IPS-18a (cell line): ENCODE data around the gene NMT1.
"Not testable (repeated sequence)": the region's sequence is repeated elsewhere in the genome, so short reads cannot be mapped to it uniquely, and the experiment has no call there.

Source experiments
- H3K27ac ChIP-seq: one replicate; pipeline ENCODE4 v1.5.1; 2013; ENCODE audit warnings: low read length
- H3K27me3 ChIP-seq: one replicate; pipeline ENCODE4 v1.6.1; 2013; ENCODE audit warnings: mild to moderate bottlenecking, low read length; ENCODE audit not compliant: control insufficient read depth, insufficient read depth
- H3K36me3 ChIP-seq: one replicate; pipeline ENCODE4 v1.6.1; 2013; ENCODE audit warnings: low read depth, low read length; ENCODE audit not compliant: control insufficient read depth
- H3K4me1 ChIP-seq: one replicate; pipeline ENCODE4 v1.6.1; 2013; ENCODE audit warnings: low read depth, low read length; ENCODE audit not compliant: control insufficient read depth
- H3K4me3 ChIP-seq: one replicate; pipeline ENCODE4 v1.5.1; 2013; ENCODE audit warnings: low read length
- H3K9ac ChIP-seq: one replicate; pipeline ENCODE4 v1.6.1; 2013; ENCODE audit warnings: mild to moderate bottlenecking, low read length, moderate library complexity
- H3K9me3 ChIP-seq: one replicate; pipeline ENCODE4 v1.6.1; 2013; ENCODE audit warnings: low read depth, low read length; ENCODE audit not compliant: control insufficient read depth

The NMT1 gene

DNA sequence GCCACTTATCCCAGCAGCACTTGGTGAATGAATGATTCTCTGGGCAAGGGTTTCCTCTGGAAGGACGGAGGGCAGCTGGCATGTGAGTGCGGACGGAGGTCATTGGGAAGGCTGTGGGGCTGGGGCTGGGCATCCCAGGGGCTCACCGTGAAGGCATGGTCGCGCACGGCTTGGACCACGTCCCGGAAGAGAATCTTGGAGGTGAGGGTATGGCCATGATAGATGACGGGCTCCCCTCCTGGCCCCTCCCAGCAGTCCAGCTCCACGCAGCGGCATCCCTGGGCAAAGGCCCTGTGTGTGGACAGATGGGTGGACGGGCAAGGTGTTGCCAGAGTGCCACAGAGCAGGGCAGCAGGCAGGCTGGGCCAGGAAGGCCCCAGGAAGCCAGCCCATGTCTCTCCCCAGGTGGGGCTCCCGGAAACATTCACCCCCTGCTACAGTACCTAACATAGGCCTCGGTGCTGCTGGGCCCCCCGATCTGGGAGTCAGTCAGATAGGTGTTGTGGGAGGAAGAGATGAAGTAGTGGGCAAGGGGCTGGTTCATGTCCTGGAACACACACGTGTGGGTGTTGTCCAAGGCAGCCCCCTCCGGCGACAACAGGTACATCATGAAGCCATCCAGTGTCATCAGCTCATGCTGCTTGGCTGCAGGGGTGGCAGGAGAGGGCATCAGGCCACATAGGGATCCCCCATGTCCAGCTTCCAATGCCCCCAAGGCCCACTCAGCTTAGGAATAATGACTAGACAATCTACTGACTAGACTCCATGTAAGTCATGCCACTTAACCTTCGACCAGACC lies 56.9 kb downstream of the NMT1 start:
- Histone ChIP-seq H3K4me3 (no peak overlapping the region), H3K27ac (no peak overlapping the region), H3K9me3 (no peaks in the 10 kb centered on the region), H3K9ac (no peak overlapping the region), H3K27me3 (no peaks in the 10 kb centered on the region), H3K4me1 (no peaks in the 10 kb centered on the region), H3K36me3 (no peaks in the 10 kb centered on the region)

- H3K4me1 ChIP-seq = no peaks in the 10 kb centered on the region
- H3K27me3 ChIP-seq = no peaks in the 10 kb centered on the region
- no peak overlapping the region for H3K27ac ChIP-seq
- H3K4me3 ChIP-seq = no peak overlapping the region
- H3K9ac ChIP-seq = no peak overlapping the region
- no peaks in the 10 kb centered on the region for H3K9me3 ChIP-seq
- no peaks in the 10 kb centered on the region for H3K36me3 ChIP-seq
These were observed 57.6 kb downstream of the NMT1 start for GRCh38 chr17:45118691-45119090.

DNA sequence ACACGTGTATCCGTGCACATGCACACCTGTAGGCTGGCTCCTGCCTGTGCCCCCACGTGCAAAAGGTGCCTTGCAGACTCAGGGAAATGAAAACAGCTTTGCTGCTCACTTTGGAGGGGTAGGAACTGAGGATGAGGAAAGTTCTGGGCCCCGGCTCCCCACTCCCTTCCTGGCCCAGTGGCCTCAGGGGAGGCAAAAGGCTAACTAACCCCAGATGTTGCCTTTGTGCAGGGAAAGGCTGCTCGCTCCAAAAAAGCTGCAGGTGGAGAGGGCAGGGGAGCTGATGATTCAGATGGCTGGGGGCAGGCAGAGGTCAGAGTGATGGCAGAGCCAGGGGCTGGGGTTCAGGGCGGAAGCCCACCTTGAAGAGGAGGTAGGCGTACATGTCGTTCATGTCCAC lies 58.8 kb downstream of the NMT1 start:
- H3K36me3 ChIP-seq = no peaks in the 10 kb centered on the region
- H3K27ac ChIP-seq = no peak overlapping the region
- H3K4me1 ChIP-seq = no peaks in the 10 kb centered on the region
- H3K9ac ChIP-seq = no peak overlapping the region
- no peaks in the 10 kb centered on the region for H3K9me3 ChIP-seq
- no peak overlapping the region for H3K4me3 ChIP-seq
- H3K27me3 ChIP-seq = no peaks in the 10 kb centered on the region

DNA sequence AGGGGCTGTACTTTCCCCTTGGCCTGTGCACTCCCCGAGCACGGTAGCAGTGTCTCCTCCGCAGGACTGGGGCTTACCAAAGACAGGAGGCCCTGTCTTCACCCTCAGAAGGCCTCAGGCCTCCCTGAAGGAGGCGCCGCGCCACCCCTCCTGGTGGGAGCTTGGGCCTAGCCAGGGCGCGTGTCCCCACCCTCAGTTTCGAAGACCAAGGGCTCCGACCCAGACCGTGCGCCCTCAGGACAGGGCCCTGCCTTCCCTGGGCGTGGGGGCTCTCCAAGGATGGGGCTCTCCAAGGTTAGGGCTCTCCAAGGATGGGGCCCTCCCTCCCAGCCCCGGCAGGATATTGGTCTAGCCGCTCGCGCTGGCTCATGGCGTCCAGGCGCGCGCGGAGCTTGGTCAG lies 59.4 kb downstream of the NMT1 start:
- H3K4me3 ChIP-seq = no peak overlapping the region
- no peaks in the 10 kb centered on the region for H3K9me3 ChIP-seq
- no peaks in the 10 kb centered on the region for H3K36me3 ChIP-seq
- H3K27me3 ChIP-seq = no peaks in the 10 kb centered on the region
- no peak overlapping the region for H3K27ac ChIP-seq
- no peak overlapping the region for H3K9ac ChIP-seq
- H3K4me1 ChIP-seq = no peaks in the 10 kb centered on the region

- Histone ChIP-seq H3K4me3 (no peak overlapping the region), H3K4me1 (no peaks in the 10 kb centered on the region), H3K27ac (no peak overlapping the region), H3K9ac (no peak overlapping the region), H3K36me3 (no peaks in the 10 kb centered on the region), H3K27me3 (no peaks in the 10 kb centered on the region), H3K9me3 (no peaks in the 10 kb centered on the region)
These were observed 59.9 kb downstream of the NMT1 start for GRCh38 chr17:45121055-45121454.

GRCh38 chr17:45123076-45123770 lies 62.1 kb downstream of the NMT1 start:
- H3K4me1 ChIP-seq = no peaks in the 10 kb centered on the region
- H3K9me3 ChIP-seq = no peaks in the 10 kb centered on the region
- H3K9ac ChIP-seq = no peak overlapping the region
- no peak overlapping the region for H3K4me3 ChIP-seq
- no peaks in the 10 kb centered on the region for H3K27me3 ChIP-seq
- H3K27ac ChIP-seq = no peak overlapping the region
- H3K36me3 ChIP-seq = no peaks in the 10 kb centered on the region

- Histone ChIP-seq H3K4me1 (no peaks in the 10 kb centered on the region), H3K27ac (no peak overlapping the region), H3K4me3 (no peak overlapping the region), H3K9me3 (no peaks in the 10 kb centered on the region), H3K9ac (no peak overlapping the region), H3K36me3 (no peaks in the 10 kb centered on the region), H3K27me3 (no peaks in the 10 kb centered on the region)
These were observed 63.0 kb downstream of the NMT1 start for GRCh38 chr17:45123930-45124796.

GRCh38 chr17:45124797-45125122 lies 63.6 kb downstream of the NMT1 start:
- not testable (repeated sequence) for H3K9ac ChIP-seq, H3K27me3 ChIP-seq, H3K4me3 ChIP-seq, H3K9me3 ChIP-seq, H3K27ac ChIP-seq, H3K4me1 ChIP-seq, H3K36me3 ChIP-seq

DNA sequence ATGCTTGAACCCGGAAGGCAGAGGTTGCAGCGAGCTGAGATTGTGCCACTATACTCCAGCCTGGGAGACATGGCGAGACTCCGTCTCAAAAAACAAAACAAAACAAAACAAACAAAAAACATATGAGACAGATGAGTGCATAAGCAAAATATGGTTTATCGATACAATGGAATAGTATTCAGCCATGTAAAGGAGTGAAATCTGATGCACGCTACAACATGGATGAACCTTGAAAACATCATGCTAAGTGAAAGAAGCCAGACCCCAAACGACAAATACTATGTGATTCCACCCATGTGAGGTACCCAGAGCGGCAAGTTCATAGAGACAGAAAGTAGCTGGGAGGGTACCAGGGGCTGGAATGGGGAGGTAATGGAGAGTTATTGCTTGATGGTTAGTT lies 64.4 kb downstream of the NMT1 start:
- Histone ChIP-seq H3K4me3 (no peak overlapping the region), H3K4me1 (no peaks in the 10 kb centered on the region), H3K9ac (no peak overlapping the region), H3K27me3 (no peaks in the 10 kb centered on the region), H3K36me3 (no peaks in the 10 kb centered on the region), H3K27ac (no peak overlapping the region), H3K9me3 (no peaks in the 10 kb centered on the region)

- H3K27ac ChIP-seq = no peak overlapping the region
- H3K27me3 ChIP-seq = peaks cover 6% of the 10 kb centered on the region
- H3K9ac ChIP-seq = no peak overlapping the region
- no peaks in the 10 kb centered on the region for H3K9me3 ChIP-seq
- H3K36me3 ChIP-seq = no peaks in the 10 kb centered on the region
- H3K4me3 ChIP-seq = no peak overlapping the region
- H3K4me1 ChIP-seq = no peaks in the 10 kb centered on the region
These were observed 66.1 kb downstream of the NMT1 start for GRCh38 chr17:45127207-45127547.

DNA sequence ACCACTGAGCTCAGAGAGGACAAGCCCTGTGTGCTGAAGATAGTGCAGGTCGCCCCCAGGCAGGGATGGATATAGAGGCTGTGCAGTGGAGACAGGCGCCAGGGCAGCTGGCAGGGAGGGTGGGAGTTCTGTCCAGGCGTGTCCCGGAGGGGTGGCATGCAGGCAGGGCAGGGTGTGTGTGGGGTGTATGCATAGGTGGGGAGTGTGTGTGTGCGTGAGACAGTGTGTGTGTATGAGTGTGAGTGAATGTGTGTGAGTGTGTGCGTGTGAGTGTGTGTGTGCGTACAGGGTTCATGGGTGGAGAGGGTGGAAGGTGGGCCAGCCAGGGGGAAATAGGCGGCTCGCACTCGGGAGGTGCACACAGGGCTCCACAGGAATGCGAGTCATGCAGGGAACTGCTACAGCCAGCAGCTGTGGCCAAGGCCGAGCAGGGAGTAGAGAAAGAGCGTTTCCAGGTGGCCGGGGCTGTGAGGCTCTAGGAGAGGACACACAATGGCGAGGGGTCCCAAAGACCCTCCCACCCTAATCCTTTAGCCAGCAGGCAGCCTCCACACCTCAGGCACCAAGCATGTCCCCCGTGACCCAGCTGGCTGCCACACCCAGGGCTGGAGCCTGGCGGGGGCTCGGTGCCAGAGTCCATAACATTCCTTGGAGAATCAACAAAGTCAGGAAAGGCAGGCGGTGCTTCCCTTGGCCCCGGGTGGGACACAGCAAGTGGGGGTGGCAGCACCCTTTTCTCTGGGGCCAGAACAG lies 66.6 kb downstream of the NMT1 start:
- Histone ChIP-seq H3K9ac (no peak overlapping the region), H3K36me3 (no peaks in the 10 kb centered on the region), H3K9me3 (no peaks in the 10 kb centered on the region), H3K4me3 (no peak overlapping the region), H3K27ac (no peak overlapping the region), H3K4me1 (no peaks in the 10 kb centered on the region), H3K27me3 (peaks cover 6% of the 10 kb centered on the region)
